ENCODE data around the gene TBC1D9.

The TBC1D9 gene

GRCh38 chr4:140726776-140727500 is 29.2 kb downstream of the TBC1D9 start:
- no peak for DNase-seq (ENCODE audit: extremely low read depth in 1 of 2, low read depth in 1 of 2)

- no peak for DNase-seq (ENCODE audit: extremely low read depth in 1 of 2, low read depth in 1 of 2)
Observed at GRCh38 chr4:140725556-140725955, 30.6 kb downstream of the TBC1D9 start.

GRCh38 chr4:140724760-140725159 is 31.4 kb downstream of the TBC1D9 start:
- DNase-seq (ENCODE audit: extremely low read depth in 1 of 2, low read depth in 1 of 2), result no peak

GRCh38 chr4:140720387-140721304 is 35.5 kb downstream of the TBC1D9 start:
- no peak for DNase-seq (ENCODE audit: extremely low read depth in 1 of 2, low read depth in 1 of 2)

- DNase-seq (ENCODE audit: extremely low read depth in 1 of 2, low read depth in 1 of 2), result no peak
Observed at GRCh38 chr4:140719686-140720085, 36.5 kb downstream of the TBC1D9 start.

- DNase-seq (ENCODE audit: extremely low read depth in 1 of 2, low read depth in 1 of 2), result no peak
Observed at GRCh38 chr4:140719022-140719421, 37.2 kb downstream of the TBC1D9 start.

GRCh38 chr4:140718241-140718952 is 37.8 kb downstream of the TBC1D9 start:
- DNase-seq (ENCODE audit: extremely low read depth in 1 of 2, low read depth in 1 of 2), result no peak

- no peak for DNase-seq (ENCODE audit: extremely low read depth in 1 of 2, low read depth in 1 of 2)
Observed at GRCh38 chr4:140717313-140717712, 38.9 kb downstream of the TBC1D9 start.

GRCh38 chr4:140715119-140715518 is 41.1 kb downstream of the TBC1D9 start:
- DNase-seq (ENCODE audit: extremely low read depth in 1 of 2, low read depth in 1 of 2), result no peak

GRCh38 chr4:140711910-140712309 is 44.3 kb downstream of the TBC1D9 start:
- DNase-seq (ENCODE audit: extremely low read depth in 1 of 2, low read depth in 1 of 2), result no peak

GRCh38 chr4:140710908-140711622 is 45.1 kb downstream of the TBC1D9 start:
- no peak for DNase-seq (ENCODE audit: extremely low read depth in 1 of 2, low read depth in 1 of 2)

- DNase-seq (ENCODE audit: extremely low read depth in 1 of 2, low read depth in 1 of 2), result no peak
Observed at GRCh38 chr4:140707325-140707724, 48.9 kb downstream of the TBC1D9 start.

- no peak for DNase-seq (ENCODE audit: extremely low read depth in 1 of 2, low read depth in 1 of 2)
Observed at GRCh38 chr4:140706665-140707064, 49.5 kb downstream of the TBC1D9 start.

GRCh38 chr4:140706276-140706625 is 49.9 kb downstream of the TBC1D9 start:
- DNase-seq (ENCODE audit: extremely low read depth in 1 of 2, low read depth in 1 of 2), result no peak

- no peak for DNase-seq (ENCODE audit: extremely low read depth in 1 of 2, low read depth in 1 of 2)
Observed at GRCh38 chr4:140705625-140706275, 50.4 kb downstream of the TBC1D9 start.

GRCh38 chr4:140704964-140705363 is 51.2 kb downstream of the TBC1D9 start:
- DNase-seq (ENCODE audit: extremely low read depth in 1 of 2, low read depth in 1 of 2), result no peak

GRCh38 chr4:140704392-140704960 is 51.7 kb downstream of the TBC1D9 start:
- DNase-seq (ENCODE audit: extremely low read depth in 1 of 2, low read depth in 1 of 2), result no peak

- no peak for DNase-seq (ENCODE audit: extremely low read depth in 1 of 2, low read depth in 1 of 2)
Observed at GRCh38 chr4:140703463-140703862, 52.7 kb downstream of the TBC1D9 start.

- DNase-seq (ENCODE audit: extremely low read depth in 1 of 2, low read depth in 1 of 2), result no peak
Observed at GRCh38 chr4:140702096-140702757, 54.0 kb downstream of the TBC1D9 start.
